Prostate gland (tissue), 2 donors: ENCODE measurements around the gene CABLES2.

Experiments
- CTCF ChIP-seq, 4 experiments: fragments of 200-600 bp in 2 of 4; fragments of 450-650 bp in 2 of 4; sonication (generic) in 2 of 4; IDR thresholded peaks; 1 replicate in 3 of 4; 2 replicates in 1 of 4; pipeline ENCODE4 v1.5.1; 2016 to 2019; ENCODE audit warnings: antibody characterized with exemption in 4 of 4, mild to moderate bottlenecking in 2 of 4, moderate library complexity in 2 of 4
- POLR2A ChIP-seq: fragments of 450-650 bp; IDR thresholded peaks from one replicate; pipeline ENCODE4 v1.6.1; 2016; ENCODE audit warnings: antibody characterized with exemption, mild to moderate bottlenecking

DNA sequence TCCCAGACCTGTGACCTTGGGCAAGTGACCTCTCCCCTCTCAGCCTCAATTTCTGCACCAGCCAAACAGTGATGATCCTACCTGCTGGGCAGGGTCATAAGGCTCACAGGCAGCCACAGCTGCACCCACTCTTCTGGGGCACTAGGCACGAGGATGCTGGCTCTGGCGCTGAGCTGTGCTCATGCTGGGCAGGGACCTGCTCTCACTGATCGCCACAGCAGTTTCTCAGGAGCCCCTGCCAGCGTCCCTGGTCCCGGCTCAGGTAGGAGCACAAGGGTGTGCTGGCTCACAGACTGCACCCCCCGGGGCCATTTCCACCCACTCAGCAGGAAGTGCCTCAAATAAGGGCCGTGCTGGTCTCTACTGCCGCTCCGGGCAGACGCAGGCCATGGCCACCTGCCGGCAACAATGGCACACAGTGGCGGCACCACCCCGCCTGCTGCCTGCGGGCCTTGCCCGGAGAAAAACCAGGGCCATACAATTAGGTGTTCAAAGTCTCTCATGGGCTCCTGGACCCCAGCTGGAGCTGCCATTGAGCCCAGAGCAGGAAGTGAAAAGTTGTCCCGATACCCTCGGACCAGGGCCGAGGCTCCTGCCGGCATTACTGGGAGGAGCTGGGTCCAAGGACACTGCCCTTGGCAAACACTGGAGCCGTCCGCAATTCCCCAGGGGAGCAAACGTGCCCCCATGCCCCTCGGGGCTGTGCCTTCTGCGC, 4.6 kb upstream of the CABLES2 start:
- TF ChIP-seq CTCF (IDR thresholded peaks at IDR 0.05), result no peak
- TF ChIP-seq POLR2A, result no peak
